ENCODE data around the gene EHD2.

DNA sequence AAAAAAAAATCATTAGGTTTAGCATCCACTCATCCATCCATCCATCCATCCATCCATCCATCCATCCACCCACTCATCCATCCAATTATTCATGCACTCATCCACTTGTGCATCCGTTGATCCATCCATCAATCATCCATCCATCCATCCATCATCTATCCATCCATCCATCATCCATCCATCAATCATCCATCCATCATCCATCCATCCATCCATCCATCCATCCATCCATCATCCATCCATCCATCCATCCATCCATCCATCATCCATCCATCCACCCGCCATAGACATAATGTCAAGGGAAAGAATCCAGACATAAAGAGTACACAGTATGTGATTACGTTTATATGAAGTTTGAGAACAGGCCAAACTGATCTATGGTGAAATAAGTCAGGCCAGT is 56.3 kb downstream of the EHD2 start:
- no peak for TF ChIP-seq TAF1 (IDR thresholded peaks at IDR 0.05; ENCODE audit: low read depth)
- peak; percentile 92 for TF ChIP-seq EP300 (conservative IDR thresholded peaks at IDR 0.05; ENCODE audit: poor library complexity, severe bottlenecking)

Data from neural cell (in vitro differentiated cells).